ENCODE measurements around the gene RAMACL. TPM values are rescaled to one million over a fixed set of nuclear protein-coding genes. Genes with fewer than 3 reads are reported as not detected.
A peak's percentile ranks its signal among the peaks of the same experiment; 100 is the strongest.

Gene RAMACL
- total RNA-seq, 1 donor from 2014 or later: 8.0 TPM

- Histone ChIP-seq H3K4me1 (peaks cover 36% of the 10 kb centered on the region), H3K4me3 (no peak overlapping the region), H3K9me3 (no peaks in the 10 kb centered on the region), H3K36me3 (peaks cover 14% of the 10 kb centered on the region), H3K27me3 (no peaks in the 10 kb centered on the region), H3K27ac (peak overlapping the region; percentile 65)
- intact Hi-C loops (cut with DNase I): no loop called here
- DNase-seq: no peak
- peak; percentile 74 for ATAC-seq
- TF ChIP-seq, protein P1, sequence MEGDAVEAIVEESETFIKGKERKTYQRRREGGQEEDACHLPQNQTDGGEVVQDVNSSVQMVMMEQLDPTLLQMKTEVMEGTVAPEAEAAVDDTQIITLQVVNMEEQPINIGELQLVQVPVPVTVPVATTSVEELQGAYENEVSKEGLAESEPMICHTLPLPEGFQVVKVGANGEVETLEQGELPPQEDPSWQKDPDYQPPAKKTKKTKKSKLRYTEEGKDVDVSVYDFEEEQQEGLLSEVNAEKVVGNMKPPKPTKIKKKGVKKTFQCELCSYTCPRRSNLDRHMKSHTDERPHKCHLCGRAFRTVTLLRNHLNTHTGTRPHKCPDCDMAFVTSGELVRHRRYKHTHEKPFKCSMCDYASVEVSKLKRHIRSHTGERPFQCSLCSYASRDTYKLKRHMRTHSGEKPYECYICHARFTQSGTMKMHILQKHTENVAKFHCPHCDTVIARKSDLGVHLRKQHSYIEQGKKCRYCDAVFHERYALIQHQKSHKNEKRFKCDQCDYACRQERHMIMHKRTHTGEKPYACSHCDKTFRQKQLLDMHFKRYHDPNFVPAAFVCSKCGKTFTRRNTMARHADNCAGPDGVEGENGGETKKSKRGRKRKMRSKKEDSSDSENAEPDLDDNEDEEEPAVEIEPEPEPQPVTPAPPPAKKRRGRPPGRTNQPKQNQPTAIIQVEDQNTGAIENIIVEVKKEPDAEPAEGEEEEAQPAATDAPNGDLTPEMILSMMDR (IDR thresholded peaks at IDR 0.05): no peak
Measured at GRCh38 chr6:166614589-166614988, 28.1 kb upstream of the RAMACL start.

DNA sequence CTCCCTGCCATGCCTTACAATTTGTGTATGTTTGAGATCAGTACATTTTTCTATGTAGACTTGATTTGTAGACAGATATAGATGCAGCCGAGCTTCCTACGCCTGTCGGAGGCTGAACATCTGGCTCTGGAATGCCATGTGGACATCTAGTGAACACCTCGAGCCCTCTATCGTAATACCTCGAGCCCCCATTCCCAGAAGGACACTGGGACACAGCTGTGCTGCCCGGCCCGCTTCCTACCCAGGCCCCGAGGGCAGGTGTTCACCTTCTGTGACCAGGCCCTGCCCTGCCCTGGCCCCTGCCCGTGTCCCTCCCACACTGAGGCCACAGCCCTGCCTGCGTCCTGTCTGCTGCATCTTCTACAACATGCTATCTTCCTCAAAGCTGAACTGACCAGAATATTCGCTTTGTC lies 27.7 kb upstream of the RAMACL start:
- TF ChIP-seq, protein P1 (IDR thresholded peaks at IDR 0.05): no peak
- DNase-seq (no peak), ATAC-seq (peak; percentile 37)
- H3K9me3 ChIP-seq: no peaks in the 10 kb centered on the region
- intact Hi-C loops (cut with DNase I): no loop called here
- H3K4me1 ChIP-seq: peaks cover 36% of the 10 kb centered on the region
- H3K4me3 ChIP-seq: no peak overlapping the region
- H3K27ac ChIP-seq: peak overlapping the region; percentile 65
- no peaks in the 10 kb centered on the region for H3K27me3 ChIP-seq
- H3K36me3 ChIP-seq: peaks cover 14% of the 10 kb centered on the region

DNA sequence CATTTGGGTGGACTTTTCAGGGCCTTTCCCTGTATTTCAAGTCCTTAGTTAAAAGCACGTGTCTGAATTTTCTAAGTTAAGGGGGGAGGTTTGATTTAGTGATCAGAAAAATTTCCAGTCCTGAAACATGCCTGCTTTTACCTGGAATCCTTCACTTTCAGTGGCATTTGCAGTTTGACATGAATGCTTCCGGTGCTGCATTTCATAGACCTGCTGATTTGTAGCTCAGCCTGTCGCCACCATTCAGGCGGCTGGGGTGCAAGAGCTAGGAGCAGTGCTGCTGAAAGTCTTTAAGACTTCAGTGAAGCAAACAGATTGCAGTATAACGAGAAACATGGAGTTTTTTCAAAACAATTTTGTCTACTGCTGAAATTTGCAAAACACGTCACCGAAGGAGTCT lies 26.5 kb upstream of the RAMACL start:
- no peaks in the 10 kb centered on the region for H3K27me3 ChIP-seq
- DNase-seq (no peak), ATAC-seq (no peak)
- TF ChIP-seq, protein P1 (IDR thresholded peaks at IDR 0.05): no peak
- intact Hi-C loops (cut with DNase I): no loop called here
- peaks cover 7% of the 10 kb centered on the region for H3K36me3 ChIP-seq
- peaks cover 31% of the 10 kb centered on the region for H3K4me1 ChIP-seq
- H3K9me3 ChIP-seq: no peaks in the 10 kb centered on the region
- H3K27ac ChIP-seq: no peak overlapping the region
- H3K4me3 ChIP-seq: no peak overlapping the region

DNA sequence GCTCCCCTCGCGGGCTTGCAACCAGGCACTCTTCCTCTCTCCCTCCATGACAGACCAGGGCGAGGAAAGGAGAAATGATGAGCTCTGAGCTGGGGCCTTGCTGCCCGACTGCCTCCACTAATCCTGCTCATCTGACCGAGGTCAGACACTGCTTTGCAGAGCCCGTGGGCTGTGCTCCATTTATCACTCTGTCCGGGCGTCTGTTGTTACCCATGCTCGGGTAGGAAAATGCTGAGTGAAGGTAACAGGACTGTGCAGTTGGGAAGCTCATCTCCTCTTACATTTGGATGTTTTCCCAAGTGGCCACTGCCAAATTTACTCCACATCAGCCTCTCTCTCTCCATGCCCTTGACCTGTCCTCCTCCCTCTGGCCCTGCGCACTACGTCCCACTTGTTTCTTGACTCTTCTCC lies 26.0 kb upstream of the RAMACL start:
- ATAC-seq: no peak
- Histone ChIP-seq H3K36me3 (peaks cover 7% of the 10 kb centered on the region), H3K27me3 (no peaks in the 10 kb centered on the region), H3K4me1 (peaks cover 31% of the 10 kb centered on the region), H3K9me3 (no peaks in the 10 kb centered on the region), H3K27ac (no peak overlapping the region), H3K4me3 (no peak overlapping the region)
- TF ChIP-seq, protein P1 (IDR thresholded peaks at IDR 0.05): no peak
- intact Hi-C loops (cut with DNase I): no loop called here
- no peak for DNase-seq

DNA sequence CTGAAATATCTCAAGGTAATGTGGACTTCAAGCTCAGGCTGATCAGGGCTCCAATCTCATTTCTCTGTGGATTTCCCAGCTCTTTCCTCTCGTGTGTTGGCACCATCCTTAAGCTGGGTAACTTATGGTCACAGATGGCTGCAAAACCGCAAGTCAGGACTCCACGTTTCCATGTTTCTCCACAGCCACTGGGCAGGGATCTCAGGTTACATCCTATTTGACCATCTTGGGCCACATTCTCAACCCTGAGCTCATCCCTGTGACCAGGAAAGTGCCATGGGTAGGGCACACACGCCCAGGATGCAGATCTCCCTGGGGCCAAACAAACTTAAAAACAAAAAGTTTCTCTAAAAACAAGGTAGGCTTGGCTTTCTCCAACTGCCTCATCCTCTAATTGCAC lies 25.2 kb upstream of the RAMACL start:
- no peak overlapping the region for H3K27ac ChIP-seq
- intact Hi-C loops (cut with DNase I): no loop called here
- TF ChIP-seq, protein P1 (IDR thresholded peaks at IDR 0.05): no peak
- no peak overlapping the region for H3K4me3 ChIP-seq
- H3K36me3 ChIP-seq: peaks cover 7% of the 10 kb centered on the region
- no peak for DNase-seq
- no peaks in the 10 kb centered on the region for H3K27me3 ChIP-seq
- H3K4me1 ChIP-seq: peaks cover 25% of the 10 kb centered on the region
- no peaks in the 10 kb centered on the region for H3K9me3 ChIP-seq
- ATAC-seq: no peak

DNA sequence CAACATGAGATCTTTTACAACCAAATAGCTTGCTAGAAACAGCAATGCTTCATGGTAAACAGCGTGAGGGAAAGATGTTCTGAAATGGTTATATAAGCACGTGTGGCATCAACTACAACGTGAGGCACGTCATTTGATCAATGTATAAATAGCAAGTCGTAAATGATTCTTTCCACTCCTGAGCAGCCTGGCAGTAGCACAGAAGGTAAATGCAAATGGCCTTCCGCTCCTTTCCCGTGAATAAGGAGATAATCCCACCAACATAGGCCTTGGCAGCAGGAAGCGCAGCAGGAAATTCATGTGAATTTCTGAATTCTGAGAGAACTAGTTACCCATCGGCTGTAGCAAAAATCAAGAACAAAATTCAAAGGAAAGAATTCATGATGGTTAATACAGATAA lies 23.6 kb upstream of the RAMACL start:
- no peaks in the 10 kb centered on the region for H3K9me3 ChIP-seq
- ATAC-seq (no peak), DNase-seq (no peak)
- H3K4me1 ChIP-seq: peaks cover 12% of the 10 kb centered on the region
- H3K36me3 ChIP-seq: peaks cover 7% of the 10 kb centered on the region
- H3K4me3 ChIP-seq: no peak overlapping the region
- H3K27ac ChIP-seq: no peak overlapping the region
- TF ChIP-seq, protein P1 (IDR thresholded peaks at IDR 0.05): no peak
- intact Hi-C loops (cut with DNase I): no loop called here
- no peaks in the 10 kb centered on the region for H3K27me3 ChIP-seq
